ENCODE results near the gene NUP210. TPM values are rescaled to one million over a fixed set of nuclear protein-coding genes. Genes with fewer than 3 reads are reported as not detected.

NUP210 gene
- total RNA-seq, 1 donor from 2014 or later, result 164 TPM

DNA sequence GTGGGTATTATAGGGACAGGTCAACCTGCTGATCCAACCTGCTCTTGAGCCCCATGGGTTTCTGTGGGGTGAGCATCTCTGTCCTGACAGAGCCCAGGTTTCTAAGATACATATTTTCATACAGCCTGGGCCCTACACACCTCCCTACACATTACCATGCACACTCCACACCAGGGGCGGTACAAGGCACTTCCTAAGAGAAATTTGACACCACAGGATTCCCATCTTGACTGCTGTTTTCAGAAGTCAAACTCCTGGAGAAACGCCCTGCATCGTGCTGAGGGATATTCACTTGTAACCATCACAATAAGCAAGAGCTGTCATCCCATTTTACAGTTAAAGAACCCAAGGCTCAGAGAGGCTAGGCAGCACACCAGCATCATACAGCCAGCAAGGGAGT lies 50.1 kb downstream of the NUP210 start:
- H3K27me3 Mint-ChIP-seq, result no peaks in the 10 kb centered on the region
- H3K36me3 Mint-ChIP-seq (ENCODE audit: low read depth), result peaks cover 55% of the 10 kb centered on the region
- H3K4me3 Mint-ChIP-seq, result no peak overlapping the region
- intact Hi-C loops (cut with micrococcal nuclease), result no loop called here
- no peak for DNase-seq
- no peaks in the 10 kb centered on the region for H3K9me3 Mint-ChIP-seq
- no peaks in the 10 kb centered on the region for H3K4me1 Mint-ChIP-seq
- no peak overlapping the region for H3K27ac Mint-ChIP-seq

DNA sequence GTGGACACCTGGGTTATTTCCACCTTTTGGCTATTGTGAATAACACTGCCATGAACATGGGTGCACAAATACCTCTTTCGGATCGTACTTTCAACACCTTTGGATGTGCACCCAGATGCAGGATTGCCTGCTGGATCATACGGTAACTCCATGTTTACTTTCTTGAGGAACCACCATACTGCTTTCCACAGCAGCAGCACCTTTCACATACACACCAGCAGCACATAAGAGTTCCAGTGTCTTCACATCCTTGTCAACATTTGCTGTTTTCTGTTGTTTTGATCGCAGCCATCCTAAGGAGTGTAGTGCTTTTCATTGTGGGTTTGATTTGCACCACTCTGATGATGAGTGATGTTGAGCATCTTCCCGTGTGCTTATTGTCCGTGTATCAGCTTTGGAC lies 51.3 kb downstream of the NUP210 start:
- no peak for DNase-seq
- intact Hi-C loops (cut with micrococcal nuclease), result no loop called here
- Mint-ChIP-seq H3K27me3 (no peaks in the 10 kb centered on the region), H3K27ac (peak overlapping the region; percentile 36), H3K4me3 (no peak overlapping the region), H3K4me1 (no peaks in the 10 kb centered on the region), H3K9me3 (no peaks in the 10 kb centered on the region), H3K36me3 (ENCODE audit: low read depth) (peaks cover 63% of the 10 kb centered on the region)

DNA sequence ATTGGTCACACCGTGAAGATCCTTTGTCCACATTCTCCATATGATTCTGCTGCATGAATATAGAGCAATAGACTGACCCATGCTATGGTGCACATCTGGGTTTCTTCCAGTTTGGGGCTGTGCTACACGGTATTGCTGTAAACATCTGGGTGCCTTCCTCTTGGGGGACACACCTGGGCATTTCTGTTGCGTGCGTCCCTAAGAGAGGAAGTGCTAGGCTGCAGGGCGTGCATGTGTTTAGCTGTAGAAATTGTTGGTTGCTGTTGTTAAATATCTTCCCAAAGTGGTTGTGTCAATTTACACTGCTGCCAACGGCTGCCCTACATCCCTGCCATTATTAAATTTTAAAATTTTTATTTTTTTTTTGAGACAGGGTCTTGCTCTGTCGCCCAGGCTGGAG lies 52.4 kb downstream of the NUP210 start:
- Mint-ChIP-seq H3K9me3 (no peaks in the 10 kb centered on the region), H3K4me1 (peaks cover 5% of the 10 kb centered on the region), H3K4me3 (no peak overlapping the region), H3K27me3 (no peaks in the 10 kb centered on the region), H3K27ac (no peak overlapping the region), H3K36me3 (ENCODE audit: low read depth) (peaks cover 68% of the 10 kb centered on the region)
- intact Hi-C loops (cut with micrococcal nuclease), result no loop called here
- no peak for DNase-seq

DNA sequence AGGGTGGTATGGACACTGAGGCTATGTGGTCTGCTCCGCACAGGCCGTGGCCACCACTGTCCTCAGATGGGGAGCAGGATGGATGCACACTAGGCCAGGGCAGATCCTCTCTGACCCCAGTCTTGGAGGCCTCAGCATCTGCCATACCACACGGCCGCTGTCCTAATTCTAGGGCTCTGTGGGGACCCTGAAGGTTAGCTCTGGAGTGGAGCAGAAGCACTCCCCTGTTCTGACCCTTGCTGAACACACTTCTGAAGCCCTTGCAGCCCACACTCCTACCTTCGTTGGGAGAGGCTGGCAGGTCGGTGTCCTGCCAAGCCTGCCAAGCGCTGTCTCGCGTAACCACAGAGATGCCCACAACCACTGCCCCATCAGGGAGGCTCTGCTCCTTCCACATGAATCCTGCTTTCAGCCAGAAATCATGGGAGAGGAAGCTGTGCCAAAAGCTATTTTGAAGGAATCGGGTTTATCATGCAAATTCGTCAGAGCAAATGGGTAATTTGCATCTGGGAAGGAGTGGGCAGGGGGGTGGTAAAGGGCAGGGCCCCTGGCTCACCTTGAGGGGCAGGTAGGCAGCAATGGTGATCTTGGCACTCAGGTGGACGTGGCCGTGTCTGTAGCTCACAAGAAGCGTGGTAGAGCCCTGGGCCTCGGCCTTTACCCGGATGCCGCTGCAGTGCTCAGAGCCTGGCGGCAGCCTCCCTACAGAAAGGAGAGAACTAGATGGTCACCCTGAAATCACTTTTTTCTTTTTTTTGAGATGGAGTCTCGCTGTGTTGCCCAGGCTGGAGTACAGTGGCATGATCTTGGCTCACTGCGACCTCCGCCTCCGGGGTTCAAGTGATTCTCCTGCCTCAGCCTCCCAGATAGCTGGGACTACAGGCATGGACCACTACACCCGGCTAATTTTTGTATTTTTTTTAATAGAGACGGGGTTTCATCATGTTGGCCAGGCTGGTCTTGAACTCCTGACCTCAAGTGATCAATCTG lies 54.4 kb downstream of the NUP210 start:
- H3K27me3 Mint-ChIP-seq, result no peaks in the 10 kb centered on the region
- no peak overlapping the region for H3K4me3 Mint-ChIP-seq
- peaks cover 68% of the 10 kb centered on the region for H3K36me3 Mint-ChIP-seq (ENCODE audit: low read depth)
- no peak overlapping the region for H3K27ac Mint-ChIP-seq
- peaks cover 11% of the 10 kb centered on the region for H3K4me1 Mint-ChIP-seq
- no peak for DNase-seq
- intact Hi-C loops (cut with micrococcal nuclease), result no loop called here
- H3K9me3 Mint-ChIP-seq, result no peaks in the 10 kb centered on the region

DNA sequence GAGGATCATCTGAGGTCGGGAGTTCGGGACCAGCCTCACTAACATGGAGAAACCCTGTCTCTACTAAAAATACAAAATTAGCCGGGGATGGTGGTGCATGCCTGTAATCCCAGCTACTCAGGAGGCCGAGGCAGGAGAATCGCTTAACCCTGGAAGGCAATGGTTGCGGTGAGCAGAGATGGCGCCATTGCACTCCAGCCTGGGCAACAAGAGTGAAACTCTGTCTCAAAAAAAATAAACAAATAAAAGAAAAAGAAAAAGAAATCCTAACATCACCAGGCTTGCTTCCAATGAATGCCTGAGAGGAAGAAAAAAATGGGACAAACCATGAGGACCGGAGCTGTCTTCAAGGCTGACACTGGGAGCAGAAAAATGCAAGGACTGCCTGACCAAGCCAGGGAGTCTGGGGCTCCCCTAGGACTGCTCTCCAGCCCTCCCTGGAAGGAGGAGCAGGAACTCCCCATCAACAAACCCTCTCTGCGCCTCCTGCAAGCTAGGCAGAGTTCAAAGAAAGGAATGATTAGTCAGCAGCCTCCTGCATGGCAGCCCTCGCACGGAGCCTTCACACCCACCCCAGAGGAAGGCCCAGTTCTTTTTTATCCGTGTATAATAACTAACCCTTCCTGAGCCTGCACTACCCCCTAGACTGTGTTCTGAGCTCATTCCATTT lies 55.4 kb downstream of the NUP210 start:
- no peak for DNase-seq
- peaks cover 67% of the 10 kb centered on the region for H3K36me3 Mint-ChIP-seq (ENCODE audit: low read depth)
- no peaks in the 10 kb centered on the region for H3K9me3 Mint-ChIP-seq
- peaks cover 11% of the 10 kb centered on the region for H3K4me1 Mint-ChIP-seq
- no peak overlapping the region for H3K27ac Mint-ChIP-seq
- no peaks in the 10 kb centered on the region for H3K27me3 Mint-ChIP-seq
- intact Hi-C loops (cut with micrococcal nuclease), result no loop called here
- no peak overlapping the region for H3K4me3 Mint-ChIP-seq

DNA sequence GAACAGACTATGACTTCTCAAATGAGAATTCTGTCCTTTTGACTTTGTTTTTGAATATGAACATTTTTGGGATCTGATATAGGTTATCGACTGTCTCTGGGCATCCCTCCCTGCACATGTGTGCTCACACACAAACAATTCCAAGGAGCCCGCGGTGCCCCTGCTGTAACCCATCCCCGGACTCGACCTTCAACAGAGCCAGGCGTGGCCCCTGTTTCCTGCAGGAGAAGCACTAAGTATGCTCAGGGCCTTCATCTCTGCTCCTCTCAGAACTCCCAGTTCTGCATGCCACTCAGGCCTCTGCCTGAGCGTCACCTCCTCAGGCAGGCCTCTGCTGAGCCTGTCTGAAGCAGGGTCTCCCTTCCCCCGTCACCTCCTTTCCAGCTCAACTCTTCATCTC lies 57.6 kb downstream of the NUP210 start:
- DNase-seq, result no peak
- H3K36me3 Mint-ChIP-seq (ENCODE audit: low read depth), result peaks cover 61% of the 10 kb centered on the region
- H3K9me3 Mint-ChIP-seq, result no peaks in the 10 kb centered on the region
- no peak overlapping the region for H3K4me3 Mint-ChIP-seq
- H3K27me3 Mint-ChIP-seq, result no peaks in the 10 kb centered on the region
- intact Hi-C loops (cut with micrococcal nuclease), result no loop called here
- H3K4me1 Mint-ChIP-seq, result peaks cover 11% of the 10 kb centered on the region
- H3K27ac Mint-ChIP-seq, result peak overlapping the region; percentile 10

DNA sequence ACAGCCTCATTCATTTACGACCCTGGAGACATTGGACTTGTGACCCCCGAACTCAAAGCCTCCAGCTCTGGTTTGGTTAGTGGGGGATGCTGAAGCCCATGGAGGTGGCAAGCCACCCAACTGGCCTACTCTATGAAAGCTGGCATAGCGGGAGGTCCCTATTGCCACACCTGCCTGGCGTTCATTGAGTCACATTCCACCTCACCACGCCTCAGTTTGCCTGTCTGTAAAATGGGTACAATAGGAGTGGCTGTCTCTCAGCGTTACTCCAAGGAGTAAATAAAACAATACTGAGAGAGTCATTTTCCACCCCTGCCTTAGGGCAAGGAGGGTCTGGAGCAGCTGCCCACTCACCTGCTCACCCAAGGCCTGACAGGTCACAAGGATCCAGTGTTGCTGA lies 60.2 kb downstream of the NUP210 start:
- no peaks in the 10 kb centered on the region for H3K9me3 Mint-ChIP-seq
- intact Hi-C loops (cut with micrococcal nuclease), result no loop called here
- no peak overlapping the region for H3K4me3 Mint-ChIP-seq
- H3K4me1 Mint-ChIP-seq, result peaks cover 11% of the 10 kb centered on the region
- H3K27me3 Mint-ChIP-seq, result no peaks in the 10 kb centered on the region
- no peak overlapping the region for H3K27ac Mint-ChIP-seq
- peaks cover 69% of the 10 kb centered on the region for H3K36me3 Mint-ChIP-seq (ENCODE audit: low read depth)
- DNase-seq, result no peak

DNA sequence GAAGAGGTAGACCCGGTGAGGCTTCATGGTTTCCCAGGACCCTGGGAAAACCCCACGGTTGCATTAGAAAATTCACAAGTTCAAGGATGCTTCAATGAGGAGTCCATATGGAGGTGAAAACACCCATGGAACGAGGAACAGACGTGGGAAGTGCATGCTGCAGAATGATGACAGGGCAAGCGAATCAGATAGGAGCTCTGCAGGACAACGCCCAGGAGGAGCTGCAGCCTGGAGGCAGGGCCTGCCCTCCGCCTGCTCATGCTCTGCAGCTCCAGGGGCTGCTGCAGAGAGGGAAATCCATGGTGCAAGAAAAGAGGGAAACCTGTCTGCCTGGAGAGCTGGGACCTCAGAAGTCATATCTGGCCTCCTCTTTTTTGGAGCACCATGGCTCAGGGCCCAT lies 61.5 kb downstream of the NUP210 start:
- Mint-ChIP-seq H3K36me3 (ENCODE audit: low read depth) (peaks cover 71% of the 10 kb centered on the region), H3K27me3 (no peaks in the 10 kb centered on the region), H3K4me1 (peaks cover 14% of the 10 kb centered on the region), H3K27ac (no peak overlapping the region), H3K9me3 (no peaks in the 10 kb centered on the region), H3K4me3 (no peak overlapping the region)
- intact Hi-C loops (cut with micrococcal nuclease), result no loop called here
- DNase-seq, result no peak

DNA sequence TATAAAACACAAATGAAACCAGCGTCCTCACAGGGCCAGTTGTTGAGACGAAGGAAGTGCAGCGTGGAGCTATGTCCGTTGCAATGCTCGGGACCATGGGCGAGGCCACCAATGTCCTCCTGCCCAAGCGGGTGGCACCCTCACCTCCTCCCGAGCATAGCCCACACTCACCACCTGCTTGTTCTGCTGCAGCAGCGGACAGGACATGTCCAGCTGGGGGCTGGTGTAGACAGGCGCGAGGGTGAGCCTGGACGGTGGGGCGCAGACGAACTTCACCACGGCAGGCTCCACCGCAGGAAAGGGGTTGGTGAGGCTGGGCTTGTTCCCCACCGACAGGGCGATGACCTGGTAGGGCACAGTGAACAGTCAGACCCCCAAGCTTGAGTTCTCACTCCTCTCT lies 62.1 kb downstream of the NUP210 start:
- intact Hi-C loops (cut with micrococcal nuclease), result no loop called here
- Mint-ChIP-seq H3K4me3 (no peak overlapping the region), H3K27me3 (no peaks in the 10 kb centered on the region), H3K36me3 (ENCODE audit: low read depth) (peaks cover 71% of the 10 kb centered on the region), H3K27ac (no peak overlapping the region), H3K4me1 (peaks cover 17% of the 10 kb centered on the region), H3K9me3 (no peaks in the 10 kb centered on the region)
- no peak for DNase-seq

DNA sequence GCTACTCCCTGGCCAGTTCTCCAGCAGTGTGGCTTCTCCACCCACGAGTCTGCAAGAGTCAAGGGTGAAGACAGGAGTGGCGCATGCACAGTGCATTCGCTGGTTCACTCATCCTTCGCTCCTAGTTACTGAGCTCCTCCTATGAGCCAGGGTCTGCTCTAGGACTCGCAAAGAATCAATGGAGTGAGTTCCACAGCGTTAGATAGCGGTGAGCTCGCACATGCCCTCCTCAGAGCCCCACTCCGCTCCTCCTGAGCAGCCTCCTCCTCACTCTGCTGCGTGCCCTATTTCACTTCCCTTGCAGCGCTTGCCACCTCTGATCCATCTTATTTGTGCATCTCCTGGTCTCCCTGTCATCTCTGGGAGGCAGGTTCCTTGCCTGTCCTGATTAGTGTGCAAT lies 63.0 kb downstream of the NUP210 start:
- Mint-ChIP-seq H3K4me1 (peaks cover 16% of the 10 kb centered on the region), H3K27me3 (no peaks in the 10 kb centered on the region), H3K4me3 (no peak overlapping the region), H3K36me3 (ENCODE audit: low read depth) (peaks cover 71% of the 10 kb centered on the region), H3K9me3 (no peaks in the 10 kb centered on the region), H3K27ac (no peak overlapping the region)
- intact Hi-C loops (cut with micrococcal nuclease), result no loop called here
- no peak for DNase-seq

DNA sequence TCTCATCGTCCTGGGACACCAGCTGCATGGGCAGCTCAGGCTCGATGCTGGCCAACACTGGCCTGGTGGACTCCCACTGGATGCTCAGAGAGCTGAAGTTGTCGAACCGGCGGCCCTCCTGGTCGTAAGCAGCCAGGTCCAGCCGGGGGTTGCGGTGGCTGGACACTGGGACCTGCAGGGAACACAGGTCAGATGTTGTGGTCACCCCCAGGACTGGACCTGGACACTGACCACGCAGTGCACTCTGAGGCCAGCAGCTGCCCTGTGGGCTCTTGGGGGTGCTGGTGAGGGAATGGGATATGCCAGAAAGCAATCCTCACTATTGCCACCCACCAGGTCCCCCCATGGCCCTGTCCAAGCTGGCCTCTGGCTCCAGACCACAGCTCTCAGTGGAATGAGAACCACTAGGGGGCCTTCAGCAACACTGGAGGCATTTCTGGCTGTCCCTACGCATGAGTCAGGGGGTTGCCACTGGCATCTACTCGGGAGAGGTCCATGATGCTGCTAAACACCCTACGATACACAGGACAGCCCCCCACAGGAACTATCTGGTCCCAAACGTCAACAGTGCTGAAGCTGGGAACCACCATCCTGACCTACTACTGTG lies 66.1 kb downstream of the NUP210 start:
- peaks cover 27% of the 10 kb centered on the region for H3K4me1 Mint-ChIP-seq
- no peak for DNase-seq
- H3K27me3 Mint-ChIP-seq, result no peaks in the 10 kb centered on the region
- peaks cover 70% of the 10 kb centered on the region for H3K36me3 Mint-ChIP-seq (ENCODE audit: low read depth)
- intact Hi-C loops (cut with micrococcal nuclease), result no loop called here
- H3K27ac Mint-ChIP-seq, result peak overlapping the region; percentile 51
- H3K9me3 Mint-ChIP-seq, result no peaks in the 10 kb centered on the region
- no peak overlapping the region for H3K4me3 Mint-ChIP-seq

DNA sequence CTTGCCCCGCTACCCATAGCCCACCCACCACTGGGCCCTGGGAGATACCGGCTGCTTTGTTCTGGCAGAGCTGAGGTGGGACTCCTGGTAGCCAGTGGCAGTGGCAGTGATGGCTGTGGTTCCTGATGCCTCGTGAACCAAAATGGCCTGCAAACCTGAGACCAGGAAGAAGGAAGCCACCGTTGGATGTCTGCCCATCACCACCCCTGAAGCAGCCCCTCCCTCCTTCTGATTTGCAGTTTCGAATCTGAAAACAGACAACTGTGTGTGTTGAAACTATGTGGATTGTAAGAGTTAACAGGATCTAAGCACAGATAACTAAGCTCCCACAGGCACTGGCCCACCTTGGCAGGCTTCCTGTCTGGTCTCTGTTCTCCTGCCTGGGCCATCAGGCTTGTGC lies 66.6 kb downstream of the NUP210 start:
- no peaks in the 10 kb centered on the region for H3K27me3 Mint-ChIP-seq
- peaks cover 31% of the 10 kb centered on the region for H3K4me1 Mint-ChIP-seq
- intact Hi-C loops (cut with micrococcal nuclease), result no loop called here
- no peaks in the 10 kb centered on the region for H3K9me3 Mint-ChIP-seq
- DNase-seq, result no peak
- H3K27ac Mint-ChIP-seq, result no peak overlapping the region
- H3K36me3 Mint-ChIP-seq (ENCODE audit: low read depth), result peaks cover 73% of the 10 kb centered on the region
- no peak overlapping the region for H3K4me3 Mint-ChIP-seq

DNA sequence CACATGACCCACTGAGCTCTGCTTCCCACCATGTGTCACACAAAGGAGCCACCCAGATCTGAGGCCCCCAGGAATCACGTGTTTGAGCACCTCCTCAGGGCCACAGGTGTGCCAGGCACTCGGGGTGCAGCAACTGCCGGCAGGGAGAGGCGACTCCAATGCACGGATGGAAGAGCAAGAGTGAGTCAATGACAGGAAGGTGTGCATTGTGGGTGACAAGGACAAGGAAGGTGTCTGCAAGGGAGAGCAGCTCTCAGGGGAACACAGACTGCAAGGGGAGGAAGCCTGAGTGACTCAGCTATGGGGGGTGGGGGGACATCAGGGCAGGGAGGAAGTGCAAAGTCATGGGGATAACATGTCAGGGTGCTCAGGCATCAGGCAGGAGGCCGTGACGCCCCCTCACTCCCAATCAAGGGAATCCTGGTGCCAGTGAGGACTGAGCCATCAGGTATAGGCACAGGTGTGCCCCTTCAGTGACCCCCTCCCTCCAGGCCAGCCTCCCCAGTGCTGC lies 67.4 kb downstream of the NUP210 start:
- DNase-seq, result no peak
- intact Hi-C loops (cut with micrococcal nuclease), result no loop called here
- no peak overlapping the region for H3K4me3 Mint-ChIP-seq
- no peaks in the 10 kb centered on the region for H3K9me3 Mint-ChIP-seq
- peaks cover 74% of the 10 kb centered on the region for H3K36me3 Mint-ChIP-seq (ENCODE audit: low read depth)
- peak overlapping the region; percentile 32 for H3K27ac Mint-ChIP-seq
- peaks cover 38% of the 10 kb centered on the region for H3K4me1 Mint-ChIP-seq
- H3K27me3 Mint-ChIP-seq, result no peaks in the 10 kb centered on the region

DNA sequence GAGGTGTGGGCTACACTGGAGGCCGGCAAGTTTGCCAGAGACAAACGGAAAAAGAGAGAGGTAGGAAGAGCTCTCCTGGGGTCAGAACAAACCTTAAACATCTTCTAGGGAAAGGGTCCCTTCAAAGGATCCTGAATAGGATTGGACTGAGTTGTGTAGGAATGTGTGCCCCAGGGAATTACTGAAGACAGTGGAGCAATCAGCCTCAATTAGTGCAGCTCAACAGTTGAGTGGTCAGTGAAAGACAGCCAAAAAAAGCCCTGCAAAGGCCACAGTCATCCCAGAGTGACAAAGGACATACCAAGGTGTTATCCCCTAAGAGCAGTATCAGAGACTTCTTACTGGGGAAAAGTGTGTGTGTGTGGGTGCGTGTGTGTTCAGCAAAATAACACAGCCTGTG lies 70.3 kb downstream of the NUP210 start:
- intact Hi-C loops (cut with micrococcal nuclease), result no loop called here

More for the DNA sequence above, 70.3 kb downstream of the NUP210 start:
- peaks cover 56% of the 10 kb centered on the region for H3K4me1 Mint-ChIP-seq
- H3K27me3 Mint-ChIP-seq, result no peaks in the 10 kb centered on the region
- H3K9me3 Mint-ChIP-seq, result no peaks in the 10 kb centered on the region
- peaks cover 77% of the 10 kb centered on the region for H3K36me3 Mint-ChIP-seq (ENCODE audit: low read depth)
- no peak for DNase-seq
- H3K27ac Mint-ChIP-seq, result peak overlapping the region; percentile 59
- peak overlapping the region; percentile 32 for H3K4me3 Mint-ChIP-seq

Measured in activated CD4-positive, alpha-beta T cell treated with anti-CD3 and anti-CD28 coated beads, Interleukin-2, amount 10 ng/mL, durations not matched to agents 24 days and 14 days (primary cell).